H1 (cell line): ENCODE data around the gene NFKB1. TPM values are rescaled to one million over a fixed set of nuclear protein-coding genes. Genes with fewer than 3 reads are reported as not detected.

Source experiments
- CTCF ChIA-PET: fragments of 300-600 bp; sonication (Branson Sonifier 250); formaldehyde crosslinking; loops from one replicate; lab custom pipeline; 2021; ENCODE audit not compliant: partially characterized antibody; lab: Charles Lee
- POLR2A ChIA-PET: fragments of 300-600 bp; sonication (Branson Sonifier 250); formaldehyde crosslinking; loops from one replicate; lab custom pipeline; 2021; ENCODE audit warnings: inconsistent platforms; ENCODE audit not compliant: partially characterized antibody; lab: Charles Lee
- DNase-seq, 2 experiments: peaks; one replicate each; pipeline versions ENCODE4 v3.0.0 to v3.0.0-alpha.2; 2010 to 2022; ENCODE audit warnings: low spot score in 2 of 2, low read depth in 1 of 2, mixed read lengths in 1 of 2
- FAIRE-seq: peaks from 2 replicates; lab custom pipeline; 2011; peaks lifted over from hg19 to GRCh38; lab: Jason Lieb, UNC
- H2AFZ ChIP-seq: 2 replicates; pipeline ENCODE4 v1.8.1; 2012; ENCODE audit warnings: low read length, inconsistent platforms
- H2AK5ac ChIP-seq: 2 replicates; pipeline ENCODE4 v1.6.1; 2013; ENCODE audit warnings: low read depth, low read length
- H2BK120ac ChIP-seq: replicated peaks from 2 replicates; pipeline ENCODE3; 2013; ENCODE audit warnings: low read depth, low read length, inconsistent platforms
- H2BK12ac ChIP-seq: 2 replicates; pipeline ENCODE4 v1.6.1; 2013; ENCODE audit warnings: low read depth, low read length
- H2BK15ac ChIP-seq: 2 replicates; pipeline ENCODE4 v1.6.1; 2013; ENCODE audit warnings: low read length
- H2BK20ac ChIP-seq: 2 replicates; pipeline ENCODE4 v1.6.1; 2013; ENCODE audit warnings: low read length
- H2BK5ac ChIP-seq: 2 replicates; pipeline ENCODE4 v1.6.1; 2013; ENCODE audit warnings: low read depth, low read length
- H3K14ac ChIP-seq: 2 replicates; pipeline ENCODE4 v1.6.1; 2013; ENCODE audit warnings: inconsistent platforms; ENCODE audit not compliant: insufficient read length
- H3K18ac ChIP-seq: 2 replicates; pipeline ENCODE4 v1.6.1; 2013; ENCODE audit warnings: low read length; ENCODE audit errors: extremely low read depth
- H3K23ac ChIP-seq: 2 replicates; pipeline ENCODE4 v1.6.1; 2013; ENCODE audit warnings: inconsistent platforms; ENCODE audit not compliant: insufficient read length
- H3K23me2 ChIP-seq: 2 replicates; pipeline ENCODE4 v1.6.1; 2013; ENCODE audit warnings: low read depth, low read length
- H3K27ac ChIP-seq: 2 replicates; pipeline ENCODE4 v1.6.1; 2011; ENCODE audit warnings: low read depth, low read length, inconsistent platforms
- H3K27me3 ChIP-seq, 4 experiments: replicated peaks in 1 of 4; 1 replicate in 1 of 4; 2 replicates in 3 of 4; pipeline versions ENCODE4 v1.6.1 to v1.8.1; 2011 to 2013; ENCODE audit warnings: low read length in 3 of 4, mild to moderate bottlenecking in 3 of 4, inconsistent platforms in 2 of 4, mixed read lengths in 2 of 4, moderate library complexity in 1 of 4; ENCODE audit not compliant: control insufficient read depth in 3 of 4, insufficient read depth in 3 of 4; ENCODE audit errors: extremely low read depth in 1 of 4
- H3K36me3 ChIP-seq, 4 experiments: 2 replicates each; pipeline versions ENCODE4 v1.6.1 to v1.8.1; 2011 to 2013; ENCODE audit warnings: mild to moderate bottlenecking in 4 of 4, low read length in 3 of 4, moderate library complexity in 2 of 4, control low read depth in 1 of 4, inconsistent platforms in 1 of 4; ENCODE audit not compliant: insufficient read depth in 4 of 4, control insufficient read depth in 2 of 4
- H3K4ac ChIP-seq: replicated peaks from 2 replicates; pipeline ENCODE3; 2013; ENCODE audit warnings: low read length, low read depth, mixed read lengths, inconsistent platforms; ENCODE audit not compliant: insufficient read length
- H3K4me1 ChIP-seq, 4 experiments: replicated peaks in 1 of 4; 1 replicate in 1 of 4; 2 replicates in 3 of 4; pipeline versions ENCODE4 v1.6.1 to v1.8.1; 2011 to 2013; ENCODE audit warnings: low read length in 3 of 4, inconsistent platforms in 2 of 4, mixed read lengths in 1 of 4; ENCODE audit not compliant: insufficient read depth in 4 of 4, control insufficient read depth in 3 of 4
- H3K4me2 ChIP-seq, 2 experiments: 2 replicates each; pipeline versions ENCODE4 v1.6.1 to v1.8.1; 2011 to 2013; ENCODE audit warnings: low read depth in 2 of 2, low read length in 2 of 2, control low read depth in 1 of 2, inconsistent platforms in 1 of 2, mild to moderate bottlenecking in 1 of 2; ENCODE audit not compliant: insufficient read depth in 1 of 2
- H3K4me3 ChIP-seq, 4 experiments: fragments of 200-600, 300-600 bp in 1 of 4; sonication (generic), shearing (Covaris generic), sonication (Bioruptor Twin) in 1 of 4; 2 replicates each; pipeline versions ENCODE4 v1.5.1 to v1.8.1; 2011 to 2016; ENCODE audit warnings: low read length in 4 of 4, low read depth in 3 of 4, control low read depth in 2 of 4, inconsistent platforms in 2 of 4, mild to moderate bottlenecking in 2 of 4, mixed read lengths in 1 of 4, moderate library complexity in 1 of 4; ENCODE audit not compliant: insufficient read depth in 2 of 4; ENCODE audit errors: extremely low read depth in 1 of 4
- H3K56ac ChIP-seq: replicated peaks from 2 replicates; pipeline ENCODE3; 2013; ENCODE audit warnings: low read depth, mild to moderate bottlenecking, mixed read lengths, low read length, inconsistent platforms; ENCODE audit not compliant: insufficient read length
- H3K79me1 ChIP-seq: 2 replicates; pipeline ENCODE4 v1.6.1; 2013; ENCODE audit warnings: low read depth, low read length, control low read depth
- H3K79me2 ChIP-seq, 2 experiments: 2 replicates each; pipeline versions ENCODE4 v1.6.1 to v1.8.1; 2012 to 2013; ENCODE audit warnings: low read length in 2 of 2, mild to moderate bottlenecking in 2 of 2, inconsistent platforms in 1 of 2; ENCODE audit not compliant: insufficient read depth in 2 of 2, control insufficient read depth in 1 of 2
- H3K9ac ChIP-seq, 4 experiments: replicated peaks in 1 of 4; 1 replicate in 1 of 4; 2 replicates in 3 of 4; pipeline versions ENCODE4 v1.6.1 to v1.8.1; 2011 to 2013; ENCODE audit warnings: low read depth in 3 of 4, low read length in 3 of 4, control low read depth in 2 of 4, mild to moderate bottlenecking in 2 of 4, moderate library complexity in 2 of 4, inconsistent platforms in 1 of 4; ENCODE audit errors: extremely low read depth in 1 of 4
- H3K9me3 ChIP-seq, 2 experiments: 2 replicates each; pipeline versions ENCODE4 v1.6.1 to v1.8.1; 2012 to 2013; ENCODE audit warnings: mild to moderate bottlenecking in 2 of 2, moderate library complexity in 2 of 2, control low read depth in 1 of 2, inconsistent platforms in 1 of 2, low read depth in 1 of 2, low read length in 1 of 2, mixed read lengths in 1 of 2; ENCODE audit not compliant: insufficient read depth in 2 of 2
- H4K20me1 ChIP-seq, 2 experiments: replicated peaks in 1 of 2; 2 replicates each; pipeline versions ENCODE3 to v1.8.1; 2011 to 2013; ENCODE audit warnings: inconsistent platforms in 2 of 2, low read length in 2 of 2, mild to moderate bottlenecking in 1 of 2; ENCODE audit not compliant: insufficient read depth in 2 of 2, control insufficient read depth in 1 of 2
- H4K5ac ChIP-seq: 2 replicates; pipeline ENCODE4 v1.6.1; 2013; ENCODE audit warnings: low read length, low read depth, mixed read lengths, inconsistent platforms; ENCODE audit not compliant: insufficient read length
- H4K8ac ChIP-seq: 2 replicates; pipeline ENCODE4 v1.8.0; 2013; ENCODE audit warnings: mild to moderate bottlenecking, moderate library complexity, low read length, inconsistent platforms; ENCODE audit not compliant: insufficient read depth; ENCODE audit errors: extremely low read depth
- H4K91ac ChIP-seq: replicated peaks from 2 replicates; pipeline ENCODE3; 2013; ENCODE audit warnings: low read length, mixed read lengths, inconsistent platforms; ENCODE audit not compliant: insufficient read length
- ATF2 ChIP-seq: IDR thresholded peaks from 2 replicates; pipeline ENCODE4 v1.6.1; 2012; ENCODE audit warnings: low read length, inconsistent platforms
- CEBPB ChIP-seq: IDR thresholded peaks from 2 replicates; pipeline ENCODE4 v1.6.1; 2012; ENCODE audit warnings: low read depth, low read length
- CHD2 ChIP-seq: IDR thresholded peaks from 2 replicates; pipeline ENCODE4 v1.6.1; 2012; ENCODE audit warnings: low read length, improper control_type of control experiment
- CTCF ChIP-seq, 3 experiments: IDR thresholded peaks; 1 replicate in 2 of 3; 2 replicates in 1 of 3; pipeline versions ENCODE4 v1.5.1 to v1.6.1; 2011; ENCODE audit warnings: low read length in 3 of 3, mild to moderate bottlenecking in 3 of 3, inconsistent platforms in 2 of 3, low read depth in 1 of 3, moderate library complexity in 1 of 3; ENCODE audit not compliant: insufficient read depth in 1 of 3; ENCODE audit errors: control extremely low read depth in 1 of 3
- KDM4A ChIP-seq: IDR thresholded peaks from one replicate; pipeline ENCODE4 v1.7.1; 2012; ENCODE audit warnings: low read depth, mild to moderate bottlenecking, moderate library complexity, low read length, inconsistent platforms; ENCODE audit not compliant: severe bottlenecking
- KDM5A ChIP-seq: fragments of 200-600 bp; IDR thresholded peaks from 2 replicates; pipeline ENCODE4 v1.7.1; 2012; ENCODE audit warnings: mild to moderate bottlenecking, low read length, inconsistent platforms, mixed read lengths
- RNF2 ChIP-seq: fragments of 200-900, 300-1000 bp; sonication (generic); IDR thresholded peaks from 2 replicates; pipeline ENCODE4 v1.7.1; 2016; ENCODE audit warnings: borderline replicate concordance, low read depth, mild to moderate bottlenecking, antibody characterized with exemption, low read length; ENCODE audit not compliant: poor library complexity, severe bottlenecking; ENCODE audit errors: missing control alignments
- SRF ChIP-seq: IDR thresholded peaks from 2 replicates; pipeline ENCODE4 v1.6.1; 2011; ENCODE audit warnings: mild to moderate bottlenecking, low read depth, low read length, moderate library complexity
- TCF12 ChIP-seq: IDR thresholded peaks from 2 replicates; pipeline ENCODE4 v1.6.1; 2011; ENCODE audit warnings: low read depth, mild to moderate bottlenecking, low read length
- WGBS, 2 experiments: shearing (Covaris generic) in 1 of 2; methylation state at CpG; one replicate each; pipeline versions ENCODE4 v1.1.6 to v1.1.7; 2013 to 2015; ENCODE audit warnings: low lambda C conversion rate in 2 of 2, mixed read lengths in 2 of 2, inconsistent platforms in 1 of 2, low coverage in 1 of 2, missing lambda C conversion rate in 1 of 2; ENCODE audit not compliant: insufficient replicate concordance in 2 of 2, insufficient coverage in 1 of 2, insufficient read length in 1 of 2; ENCODE audit errors: extremely low coverage in 1 of 2, missing lambda C conversion rate in 1 of 2; 5-methylcytosine and 5-hydroxymethylcytosine counted together
- polyA plus RNA-seq, 7 experiments: library from polyadenylated mRNA; depleted of rRNA in 3 of 7; stranded (reverse) in 5 of 7; unstranded in 2 of 7; fragments of >200 nt in 5 of 7; fragments of 200-250 nt in 2 of 7; gene quantifications; 1 replicate in 5 of 7; 2 replicates in 1 of 7; 4 replicates in 1 of 7; pipeline versions ENCODE4 v1.2.1 to v1.2.3, GENCODE V29; 2011 to 2013; ENCODE audit warnings: missing spikeins in 2 of 7, mixed read lengths in 2 of 7
- total RNA-seq: library from RNA; stranded (reverse); fragmentation: NEBNext Ultra II Directional; extraction: Animal tissue kit (Norgen Biotek cat#: 25700); gene quantifications from 2 replicates; pipeline ENCODE4 v1.2.1, GENCODE V29; 2021

The NFKB1 gene
- total and polyA plus RNA-seq, 2 of the 8 experiments (the other 6 are each of a cell fraction or from before 2014, with no cell fraction given): 2.9 to 6.8 TPM

- no peak overlapping the region for H3K18ac ChIP-seq
- no peak overlapping the region for H4K91ac ChIP-seq
- POLR2A ChIA-PET: no interaction called here
- H3K56ac ChIP-seq: no peak overlapping the region
- H3K27ac ChIP-seq: no peak overlapping the region
- H2BK5ac ChIP-seq: no peak overlapping the region
- H3K79me1 ChIP-seq: no peaks in the 10 kb centered on the region
- H3K9me3 ChIP-seq: no peaks in the 10 kb centered on the region
- no peak overlapping the region for H2BK15ac ChIP-seq
- WGBS, 2 experiments: 69% methylated on average over 1 of the region's 1 CpG; no CpG with 5 or more reads in 1 of the 2 experiments
- no peak overlapping the region for H3K9ac ChIP-seq
- DNase-seq (no peak), FAIRE-seq (no peak)
- no peaks in the 10 kb centered on the region for H4K20me1 ChIP-seq
- no peak overlapping the region for H2BK120ac ChIP-seq
- H2BK20ac ChIP-seq: no peak overlapping the region
- H2BK12ac ChIP-seq: no peak overlapping the region
- no peak overlapping the region for H2AFZ ChIP-seq
- H3K79me2 ChIP-seq: no peaks in the 10 kb centered on the region
- CTCF ChIA-PET: interaction anchor here (0.7 to 2.0 kb wide), 4 partner anchors 9 to 571 kb away, joined by 3 to 6 read pairs (median 3); no protein-coding TSS in a partner anchor
- no peak overlapping the region for H3K23ac ChIP-seq
- H4K5ac ChIP-seq: no peak overlapping the region
- H3K4me1 ChIP-seq: no peaks in the 10 kb centered on the region; a peak in 1 of 7 replicates
- H3K27me3 ChIP-seq: no peaks in the 10 kb centered on the region
- H2AK5ac ChIP-seq: no peak overlapping the region
- H3K4me2 ChIP-seq: no peak overlapping the region
- no peaks in the 10 kb centered on the region for H3K36me3 ChIP-seq
- no peak overlapping the region for H3K4me3 ChIP-seq
- H3K23me2 ChIP-seq: no peaks in the 10 kb centered on the region
- H3K4ac ChIP-seq: no peak overlapping the region
- no peak overlapping the region for H3K14ac ChIP-seq
- no peak overlapping the region for H4K8ac ChIP-seq
- no peak for TF ChIP-seq ATF2
- no peak for TF ChIP-seq KDM4A
- no peak for TF ChIP-seq RNF2
- no peak for TF ChIP-seq TCF12
- TF ChIP-seq CHD2: no peak
- no peak for TF ChIP-seq SRF
- TF ChIP-seq CEBPB: no peak
- TF ChIP-seq KDM5A: no peak
- TF ChIP-seq CTCF (IDR thresholded peaks at IDR 0.05; ENCODE audit: control extremely low read depth in 1 of 3, insufficient read depth in 1 of 3, low read depth in 1 of 3, low read length in 3 of 3): no peak
Observed at GRCh38 chr4:102454268-102454667, 46.9 kb upstream of the NFKB1 start.
